Kidney (tissue), 14 donors: ENCODE measurements around the gene CDKN2B. TPM values are rescaled to one million over a fixed set of nuclear protein-coding genes. Genes with fewer than 3 reads are reported as not detected.
A peak's percentile ranks its signal among the peaks of the same experiment; 100 is the strongest.

Experiments used
- DNase-seq, 5 donors: peaks; one replicate each; pipeline ENCODE4 v3.0.0-alpha.2; 2013 to 2020
- FAIRE-seq: peaks from 2 replicates; lab custom pipeline; 2012; peaks lifted over from hg19 to GRCh38; lab: Jason Lieb, UNC
- H3K27ac ChIP-seq, 2 donors: one replicate each; pipeline ENCODE4 v1.7.0; 2013; ENCODE audit warnings: low read depth in 2 of 2, low read length in 2 of 2, inconsistent platforms in 1 of 2
- H3K27me3 ChIP-seq: one replicate; pipeline ENCODE4 v1.7.1; 2013; ENCODE audit warnings: low read length, inconsistent platforms; ENCODE audit not compliant: control insufficient read depth, insufficient read depth
- H3K36me3 ChIP-seq, 3 donors: one replicate each; pipeline versions ENCODE4 v1.7.0 to v1.7.1; 2013; ENCODE audit warnings: low read length in 3 of 3, control low read depth in 1 of 3, inconsistent platforms in 1 of 3; ENCODE audit not compliant: insufficient read depth in 3 of 3, control insufficient read depth in 2 of 3
- H3K4me1 ChIP-seq, 3 donors: one replicate each; pipeline versions ENCODE4 v1.7.0 to v1.7.1; 2013; ENCODE audit warnings: low read length in 3 of 3, inconsistent platforms in 1 of 3, low read depth in 1 of 3; ENCODE audit not compliant: control insufficient read depth in 2 of 3, insufficient read depth in 2 of 3
- H3K4me3 ChIP-seq, 3 donors: one replicate each; pipeline versions ENCODE4 v1.7.0 to v1.8.1; 2013; ENCODE audit warnings: low read length in 3 of 3, control low read depth in 1 of 3, inconsistent platforms in 1 of 3
- H3K9ac ChIP-seq, 3 donors: one replicate each; pipeline versions ENCODE4 v1.7.0 to v1.7.1; 2013; ENCODE audit warnings: low read length in 3 of 3, control low read depth in 1 of 3, inconsistent platforms in 1 of 3
- H3K9me3 ChIP-seq, 3 donors: one replicate each; pipeline versions ENCODE4 v1.7.0 to v1.7.1; 2013; ENCODE audit warnings: low read length in 3 of 3, control low read depth in 1 of 3, inconsistent platforms in 1 of 3; ENCODE audit not compliant: control insufficient read depth in 2 of 3, insufficient read depth in 1 of 3
- CTCF ChIP-seq: IDR thresholded peaks from 3 replicates; pipeline ENCODE4 v1.5.1; 2012; ENCODE audit warnings: mild to moderate bottlenecking, moderate library complexity, borderline replicate concordance; ENCODE audit not compliant: insufficient read depth; ENCODE audit errors: extremely low read depth
- intact Hi-C: fragments of 100-400 bp; cut with DNase I; formaldehyde crosslinking; loops from one replicate; pipeline ENCODE4 v1.11.1; 2022
- polyA plus RNA-seq: library from polyadenylated mRNA; stranded (reverse); fragments of 350-450 nt; fragmentation: Illumina TruSeq; extraction: RNeasy Lipid Tissue Mini Kit (QIAGEN cat#74804); gene quantifications from one replicate; pipeline ENCODE4 v1.2.3, GENCODE V29; 2014; ENCODE audit warnings: low read depth, low replicate concordance; ENCODE audit not compliant: insufficient read depth
- total RNA-seq: library from RNA; stranded (reverse); fragmentation: NEBNext Ultra II Directional; extraction: Animal tissue kit (Norgen Biotek cat#: 25700); gene quantifications from one replicate; pipeline ENCODE4 v1.2.1, GENCODE V29; 2021
- donor health status: control.
- donor health status: control.
- donor health status: control.
- donor health status: control.
- donor health status: control.
- donor health status: DM: yes; HTN: yes; CAD: no.
- donor health status: Normal renal cell carcinoma (clear cell type).

The CDKN2B gene
- total and polyA plus RNA-seq, 2 donors from 2014 or later: 0.30 to 1.8 TPM

GRCh38 chr9:21998026-21998425 is 11.1 kb downstream of the CDKN2B start:
- peaks cover 52% of the 10 kb centered on the region for H3K27me3 ChIP-seq
- H3K27ac ChIP-seq: no peak overlapping the region
- FAIRE-seq: no peak
- H3K9me3 ChIP-seq: no peaks in the 10 kb centered on the region
- no peak overlapping the region for H3K9ac ChIP-seq
- no peak for TF ChIP-seq CTCF
- H3K36me3 ChIP-seq: no peaks in the 10 kb centered on the region
- DNase-seq: no peak
- peaks cover 0 to 12% (median 0%) of the 10 kb centered on the region in 3 donors for H3K4me1 ChIP-seq
- intact Hi-C loops: no loop called here
- no peak overlapping the region for H3K4me3 ChIP-seq

- no peak for TF ChIP-seq CTCF
- Histone ChIP-seq H3K9ac (no peak overlapping the region), H3K9me3 (no peaks in the 10 kb centered on the region), H3K4me1 (peaks cover 0 to 12% (median 0%) of the 10 kb centered on the region in 3 donors), H3K27ac (no peak overlapping the region), H3K36me3 (no peaks in the 10 kb centered on the region), H3K27me3 (peaks cover 50% of the 10 kb centered on the region), H3K4me3 (no peak overlapping the region)
- no peak for DNase-seq
- intact Hi-C loops: no loop called here
- FAIRE-seq: no peak
Observed at GRCh38 chr9:21997480-21997879, 11.6 kb downstream of the CDKN2B start.

GRCh38 chr9:21996858-21997257 is 12.2 kb downstream of the CDKN2B start:
- Histone ChIP-seq H3K4me1 (peaks cover 0 to 12% (median 0%) of the 10 kb centered on the region in 3 donors), H3K36me3 (no peaks in the 10 kb centered on the region), H3K9ac (no peak overlapping the region), H3K4me3 (no peak overlapping the region), H3K9me3 (no peaks in the 10 kb centered on the region), H3K27me3 (peaks cover 48% of the 10 kb centered on the region), H3K27ac (no peak overlapping the region)
- intact Hi-C loops: no loop called here
- no peak for TF ChIP-seq CTCF
- DNase-seq (no peak), FAIRE-seq (no peak)

DNA sequence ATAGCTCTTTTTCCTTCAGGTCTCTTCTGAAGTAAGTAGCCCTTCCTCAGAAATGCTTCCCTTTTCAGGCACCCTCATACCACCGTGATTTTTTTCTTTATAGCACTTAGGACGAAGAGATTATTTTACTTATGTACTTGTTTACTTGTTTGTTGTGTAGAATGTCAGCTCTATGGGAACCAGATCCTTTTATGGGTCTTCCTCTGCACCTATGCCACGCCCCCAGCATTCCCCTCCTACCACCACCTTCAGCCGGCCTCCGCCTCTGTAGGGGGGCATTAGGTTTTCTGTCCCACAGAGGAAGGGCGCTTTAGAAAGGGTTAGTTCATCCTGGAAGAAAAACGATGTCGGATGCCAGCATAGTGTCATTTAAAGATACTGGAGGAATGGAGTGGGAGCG is 12.7 kb downstream of the CDKN2B start:
- peak in 1 of 5 donors; percentile 34 for DNase-seq
- no peaks in the 10 kb centered on the region for H3K36me3 ChIP-seq
- peaks cover 0 to 12% (median 0%) of the 10 kb centered on the region in 3 donors for H3K4me1 ChIP-seq
- no peak overlapping the region for H3K4me3 ChIP-seq
- FAIRE-seq: no peak
- intact Hi-C loops: no loop called here
- H3K27me3 ChIP-seq: peaks cover 48% of the 10 kb centered on the region
- H3K27ac ChIP-seq: no peak overlapping the region
- no peak for TF ChIP-seq CTCF
- H3K9ac ChIP-seq: no peak overlapping the region
- no peaks in the 10 kb centered on the region for H3K9me3 ChIP-seq
